Measurements from ENCODE around the gene FCER2.
A peak's percentile ranks its signal among the peaks of the same experiment; 100 is the strongest.
"Not testable (repeated sequence)": the region's sequence is repeated elsewhere in the genome, so short reads cannot be mapped to it uniquely, and the experiment has no call there.

The FCER2 gene, protein sequence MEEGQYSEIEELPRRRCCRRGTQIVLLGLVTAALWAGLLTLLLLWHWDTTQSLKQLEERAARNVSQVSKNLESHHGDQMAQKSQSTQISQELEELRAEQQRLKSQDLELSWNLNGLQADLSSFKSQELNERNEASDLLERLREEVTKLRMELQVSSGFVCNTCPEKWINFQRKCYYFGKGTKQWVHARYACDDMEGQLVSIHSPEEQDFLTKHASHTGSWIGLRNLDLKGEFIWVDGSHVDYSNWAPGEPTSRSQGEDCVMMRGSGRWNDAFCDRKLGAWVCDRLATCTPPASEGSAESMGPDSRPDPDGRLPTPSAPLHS

DNA sequence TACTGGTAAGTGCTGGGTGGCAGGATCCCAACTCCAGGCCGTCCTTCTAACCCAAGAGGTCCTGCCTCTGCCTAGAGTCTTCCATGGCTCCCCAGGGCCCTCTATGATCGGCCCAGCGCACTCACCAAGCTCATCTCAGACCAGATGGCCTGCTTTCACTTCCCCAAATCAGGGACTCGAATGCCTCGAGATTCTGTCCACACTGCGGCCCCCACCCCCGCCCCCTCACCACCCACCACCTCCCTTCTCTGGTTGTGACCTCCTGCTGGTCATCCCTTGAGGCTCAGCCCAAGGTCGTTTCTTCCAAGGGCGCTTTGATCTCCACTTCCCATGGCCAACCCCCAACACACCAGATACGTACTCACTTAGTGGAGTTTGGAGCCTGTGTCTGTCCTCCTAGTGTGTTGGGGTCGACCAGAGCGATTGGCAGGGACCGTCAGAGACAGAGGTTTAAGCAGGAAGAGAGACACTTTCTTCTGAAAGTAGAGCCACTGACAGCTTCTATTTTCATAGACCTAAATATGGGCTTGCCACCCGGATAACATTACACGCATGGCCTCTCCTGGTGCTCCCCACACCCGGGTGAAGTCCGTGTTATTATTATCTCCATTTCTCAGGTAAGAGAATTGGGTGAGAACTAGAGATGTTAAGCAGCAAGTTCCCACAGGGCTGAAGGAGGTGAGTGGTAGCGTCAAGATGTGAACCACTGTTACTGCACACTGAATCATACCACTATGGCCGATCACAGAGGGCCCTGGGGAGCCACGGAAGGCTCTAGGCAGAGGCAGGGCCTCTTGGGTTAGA, at the start of gene FCER2:
FCER2 (minus strand) TSS at position 478 of the 804 bp plus-strand sequence. CDS start 2,371 bp downstream, outside the sequence.
- DNase-seq = no peak

DNA sequence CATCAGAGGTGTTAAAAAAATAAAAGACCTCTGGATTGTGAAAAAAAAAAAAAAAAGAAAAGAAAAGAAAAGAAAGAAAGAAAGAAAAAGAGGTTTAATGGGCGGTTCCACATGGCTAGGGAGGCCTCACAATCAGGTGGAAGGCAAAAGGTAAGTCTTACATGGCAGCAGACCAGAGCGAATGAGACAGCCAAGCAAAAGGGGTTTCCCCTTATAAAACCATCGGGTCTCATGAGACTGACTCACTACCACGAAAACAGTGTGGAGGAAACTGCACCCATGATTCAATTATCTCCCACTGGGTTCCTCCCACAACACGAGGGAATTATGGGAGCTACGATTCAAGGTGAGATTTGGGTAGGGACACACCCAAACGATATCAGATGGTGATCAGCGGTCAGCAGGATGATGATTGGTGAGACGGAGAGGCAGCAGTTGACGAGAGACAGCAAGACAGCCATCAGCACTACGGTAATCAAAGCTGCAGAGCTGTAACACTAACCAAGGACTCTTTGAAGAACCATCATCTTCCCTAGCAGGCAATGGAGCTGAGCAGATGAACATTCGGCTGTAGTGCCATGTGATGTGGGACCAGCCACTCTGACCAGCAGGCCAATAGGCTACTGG, 49.3 kb upstream of the FCER2 start:
- DNase-seq = peak in 1 of 4 experiments; percentile 36

DNA sequence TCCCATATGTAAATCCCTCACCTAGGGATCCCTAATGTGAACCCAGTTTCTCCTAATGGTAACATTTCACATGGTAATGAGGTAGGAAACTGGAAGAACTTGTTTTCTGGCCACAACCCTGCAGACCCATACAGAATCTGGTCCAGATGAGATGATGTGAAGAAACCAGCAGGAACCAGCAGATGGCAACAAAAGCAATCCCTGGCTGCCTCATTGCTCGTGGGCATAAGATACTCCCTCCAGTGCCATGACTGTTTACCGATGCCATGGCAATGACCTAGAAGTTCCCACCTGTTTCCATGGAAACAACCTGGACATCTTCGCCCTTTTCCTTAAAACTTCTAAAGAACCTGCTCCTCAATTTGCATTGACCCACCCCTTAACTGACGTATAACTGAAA, 46.8 kb upstream of the FCER2 start:
- no peak for DNase-seq

DNA sequence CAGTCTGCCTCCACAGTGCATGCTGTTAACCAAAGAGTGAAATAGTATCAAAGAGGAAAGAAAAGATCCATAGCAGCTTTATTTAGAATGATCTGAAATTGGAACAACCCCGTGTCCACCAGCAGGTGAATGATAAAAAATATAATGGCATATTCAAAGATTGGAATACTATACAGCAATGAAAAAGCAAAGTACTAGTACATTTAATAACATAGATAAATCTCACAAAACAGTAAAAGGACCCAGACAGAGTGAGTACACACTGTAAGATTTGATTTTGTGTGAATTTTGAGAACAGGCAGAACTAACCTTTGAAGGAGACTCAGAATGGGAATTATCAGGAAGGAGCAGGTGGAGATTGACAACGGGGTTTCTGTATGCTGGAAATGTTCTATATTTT, 46.2 kb upstream of the FCER2 start:
- DNase-seq = no peak

DNA sequence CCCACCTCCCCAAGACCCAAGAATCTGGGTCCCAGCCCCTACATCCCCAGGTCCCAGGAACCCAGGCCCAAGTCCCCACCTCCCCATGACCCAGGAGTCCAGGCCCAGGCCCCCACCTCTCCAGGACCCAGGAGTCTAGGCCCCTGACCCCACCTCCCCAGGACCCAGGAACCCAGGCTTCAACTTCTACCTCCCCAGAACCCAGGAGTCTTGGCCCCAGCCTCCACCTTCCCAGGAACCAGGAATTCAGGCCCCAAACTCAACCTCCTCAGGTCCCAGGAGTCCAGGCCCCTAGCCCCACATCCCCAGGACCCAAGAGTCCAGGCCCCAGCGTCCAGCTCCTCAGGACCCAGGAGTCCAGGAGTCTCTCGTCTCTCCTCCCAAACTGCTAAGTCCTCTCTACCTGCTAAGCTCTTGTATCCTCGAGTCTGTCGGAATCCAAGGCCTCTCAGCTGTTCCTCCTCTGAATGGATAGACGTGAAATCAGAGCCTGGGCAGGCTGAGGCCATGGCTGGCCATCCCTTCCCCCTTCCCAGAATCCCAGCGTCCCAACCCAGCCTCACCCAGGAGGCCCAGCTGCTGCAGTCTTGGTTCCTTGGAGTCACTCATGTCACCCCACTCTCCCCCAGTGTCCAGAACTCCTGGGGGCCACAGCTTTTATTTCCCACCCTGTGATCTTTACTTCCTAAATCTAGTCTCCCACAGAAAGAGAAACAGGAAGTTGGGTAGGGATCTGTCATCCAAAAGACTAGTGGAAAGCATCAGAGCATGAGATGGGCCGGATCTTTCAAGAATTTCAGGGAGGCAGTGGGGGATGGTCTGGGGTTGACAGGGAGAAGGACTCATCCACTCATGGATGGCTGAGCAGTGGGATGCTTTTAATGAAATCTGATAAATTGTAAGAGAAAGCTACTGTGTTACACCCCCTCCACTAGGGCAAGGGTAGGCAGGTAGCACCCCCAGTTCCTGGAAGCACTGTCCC, 45.3 kb upstream of the FCER2 start, which contains the start of gene CD209:
CD209 (minus strand) TSS at position 632 of the 982 bp plus-strand sequence; CDS start at position 609, 23 bp downstream.
- DNase-seq = no peak

DNA sequence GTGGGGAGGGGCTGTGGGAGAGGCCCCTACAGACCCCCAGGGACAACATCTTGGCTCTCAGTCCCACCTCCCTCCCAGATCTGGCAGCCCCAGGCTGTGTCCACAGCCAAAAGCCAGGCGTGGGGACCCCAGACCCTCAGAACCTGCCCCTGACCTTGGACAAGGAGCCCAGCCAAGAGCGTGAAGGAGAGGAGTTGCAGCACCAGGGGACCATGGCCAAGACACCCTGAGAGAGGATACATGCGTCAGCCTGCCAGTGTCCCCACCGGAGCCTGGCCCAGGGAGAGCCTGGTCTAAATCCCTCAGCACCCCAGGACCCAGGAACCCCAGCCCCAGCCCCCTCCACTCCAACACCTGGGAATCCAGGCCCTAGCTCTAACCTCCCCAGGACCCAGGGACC, 44.4 kb upstream of the FCER2 start:
- not testable (repeated sequence) for DNase-seq

DNA sequence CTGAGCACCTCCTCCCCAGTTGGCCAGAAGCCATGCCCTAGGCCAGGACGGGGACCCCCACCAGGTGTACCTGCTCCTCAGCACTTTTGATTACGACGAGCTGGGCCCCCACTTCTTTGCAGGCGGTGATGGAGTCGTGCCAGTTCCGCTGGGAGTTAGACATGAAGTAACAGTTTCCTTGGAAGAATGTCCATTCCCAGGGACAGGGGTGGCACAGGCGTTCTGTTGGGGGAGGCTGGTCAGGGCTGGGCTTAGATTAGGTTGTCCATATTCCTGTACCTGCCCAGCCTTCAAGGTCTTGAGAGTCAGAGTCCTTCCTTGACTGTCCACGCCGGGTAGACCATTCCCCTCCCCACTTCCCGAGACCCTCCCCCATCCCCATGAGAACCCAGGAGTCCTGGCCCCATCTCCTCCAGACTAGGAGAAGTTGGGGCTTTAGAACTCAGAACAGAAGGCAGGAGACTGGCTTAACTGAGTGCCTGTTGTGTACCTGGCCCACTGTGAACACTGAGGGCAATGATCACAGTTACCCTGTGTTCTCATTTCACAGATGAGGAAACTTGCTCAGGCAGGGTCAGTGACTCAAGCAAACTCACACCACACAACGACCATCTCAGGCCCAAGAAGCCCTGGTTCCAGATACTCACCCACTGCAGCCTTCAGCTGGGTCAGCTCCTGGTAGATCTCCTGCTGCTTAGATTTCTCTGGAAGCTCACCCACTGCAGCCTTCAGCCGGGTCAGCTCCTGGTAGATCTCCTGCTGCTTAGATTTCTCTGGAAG, 43.1 kb upstream of the FCER2 start:
- DNase-seq = no peak

DNA sequence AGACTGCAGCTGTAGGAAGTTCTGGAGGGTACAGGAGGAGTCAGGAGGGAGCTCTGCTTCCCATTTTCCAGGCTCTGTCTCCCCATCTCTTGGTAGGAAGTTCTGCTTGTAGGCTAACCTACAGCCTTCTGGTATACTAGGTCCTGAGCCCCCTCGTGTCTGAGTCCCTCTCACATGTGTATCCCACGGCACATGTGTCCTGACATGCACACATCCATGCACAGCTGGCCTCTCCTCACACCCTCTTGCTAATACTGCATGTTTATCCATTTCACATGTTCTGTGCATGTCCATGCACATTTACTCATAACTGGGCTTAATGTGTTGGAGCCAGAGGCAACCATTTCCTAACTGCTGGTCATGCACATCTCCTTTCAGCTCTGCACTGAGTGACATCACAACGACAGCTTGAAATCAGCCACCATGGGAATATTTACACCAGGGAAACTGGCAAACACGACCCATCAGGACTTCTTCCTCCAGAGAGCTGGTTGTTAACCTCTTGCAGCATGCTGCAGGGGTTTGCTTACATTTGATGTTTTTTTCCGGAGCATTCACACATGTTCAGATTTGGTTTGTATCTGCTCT, 42.4 kb upstream of the FCER2 start:
- no peak for DNase-seq

DNA sequence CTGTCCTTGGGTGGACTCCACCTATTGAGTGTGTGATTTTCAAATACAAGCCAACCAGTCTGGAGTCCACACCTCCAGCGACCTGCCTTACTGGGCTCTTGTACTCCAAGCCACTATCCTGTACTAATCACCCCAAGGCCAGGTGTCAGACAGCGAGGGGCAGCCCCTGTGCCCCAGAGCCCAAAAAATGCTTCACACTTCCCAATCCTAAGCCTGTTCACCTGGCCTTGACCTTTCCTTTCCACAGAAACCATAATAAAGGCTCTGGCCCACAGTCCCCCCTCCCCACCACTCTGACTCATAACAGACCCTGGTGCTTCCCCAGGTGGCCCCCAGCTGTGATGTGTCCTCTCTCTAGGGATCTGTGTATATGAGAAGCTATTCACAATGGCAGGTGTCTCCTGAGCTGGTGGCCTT, 41.5 kb upstream of the FCER2 start:
- no peak for DNase-seq

DNA sequence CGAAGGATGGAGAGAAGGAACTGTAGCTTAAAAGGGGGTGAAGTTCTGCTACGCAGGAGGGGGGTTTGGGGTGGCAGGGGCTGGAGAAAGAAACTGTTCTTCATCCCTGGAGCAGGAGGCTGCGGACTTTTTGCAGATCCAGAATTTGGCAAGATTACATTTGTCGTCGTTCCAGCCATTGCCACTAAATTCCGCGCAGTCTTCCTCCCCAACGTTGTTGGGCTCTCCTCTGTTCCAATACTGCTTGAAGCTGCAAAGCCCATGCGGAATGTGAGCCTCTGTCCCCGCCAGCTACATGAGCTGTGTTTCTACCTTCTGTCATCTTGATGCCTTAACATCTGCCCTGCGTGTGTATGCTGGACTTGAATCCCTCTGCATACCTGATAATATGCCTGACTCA, 41.1 kb upstream of the FCER2 start:
- no peak for DNase-seq

DNA sequence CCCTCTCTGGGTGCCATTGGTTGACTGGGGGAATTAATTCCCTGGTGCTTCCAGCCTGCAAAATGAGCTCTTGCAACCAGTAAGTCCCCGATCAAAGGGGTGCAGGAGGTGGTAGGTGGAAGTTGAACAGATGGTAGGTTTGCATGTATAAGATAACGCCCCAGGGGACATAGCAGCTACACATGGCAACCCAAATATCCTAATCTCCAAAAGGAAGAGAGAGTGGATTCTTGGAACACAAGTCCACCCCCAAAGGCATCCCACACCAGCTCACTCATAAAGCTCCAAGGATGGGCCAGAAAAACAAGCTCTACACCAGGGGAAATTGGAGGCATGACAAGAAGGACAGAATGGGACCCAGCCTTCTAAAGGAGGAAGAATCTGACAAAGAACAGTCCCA, 40.6 kb upstream of the FCER2 start:
- no peak for DNase-seq

DNA sequence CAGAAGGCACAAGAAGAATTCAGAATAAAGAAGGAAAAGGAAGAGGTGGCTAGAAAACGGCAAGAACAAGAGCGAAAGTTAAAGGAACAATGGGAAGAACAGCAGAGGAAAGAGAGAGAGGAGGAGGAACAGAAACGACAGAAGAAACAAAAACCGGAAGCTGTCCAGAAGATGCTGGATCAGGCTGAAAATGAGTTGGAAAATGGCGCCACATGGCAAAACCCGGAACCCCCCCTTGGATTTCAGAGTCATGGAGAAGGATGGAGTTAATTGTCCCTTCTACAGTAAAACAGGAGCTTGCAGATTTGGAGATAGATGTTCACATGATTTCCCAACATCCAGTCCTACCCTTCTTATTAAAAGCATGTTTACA, 38.7 kb upstream of the FCER2 start:
- DNase-seq = no peak

DNA sequence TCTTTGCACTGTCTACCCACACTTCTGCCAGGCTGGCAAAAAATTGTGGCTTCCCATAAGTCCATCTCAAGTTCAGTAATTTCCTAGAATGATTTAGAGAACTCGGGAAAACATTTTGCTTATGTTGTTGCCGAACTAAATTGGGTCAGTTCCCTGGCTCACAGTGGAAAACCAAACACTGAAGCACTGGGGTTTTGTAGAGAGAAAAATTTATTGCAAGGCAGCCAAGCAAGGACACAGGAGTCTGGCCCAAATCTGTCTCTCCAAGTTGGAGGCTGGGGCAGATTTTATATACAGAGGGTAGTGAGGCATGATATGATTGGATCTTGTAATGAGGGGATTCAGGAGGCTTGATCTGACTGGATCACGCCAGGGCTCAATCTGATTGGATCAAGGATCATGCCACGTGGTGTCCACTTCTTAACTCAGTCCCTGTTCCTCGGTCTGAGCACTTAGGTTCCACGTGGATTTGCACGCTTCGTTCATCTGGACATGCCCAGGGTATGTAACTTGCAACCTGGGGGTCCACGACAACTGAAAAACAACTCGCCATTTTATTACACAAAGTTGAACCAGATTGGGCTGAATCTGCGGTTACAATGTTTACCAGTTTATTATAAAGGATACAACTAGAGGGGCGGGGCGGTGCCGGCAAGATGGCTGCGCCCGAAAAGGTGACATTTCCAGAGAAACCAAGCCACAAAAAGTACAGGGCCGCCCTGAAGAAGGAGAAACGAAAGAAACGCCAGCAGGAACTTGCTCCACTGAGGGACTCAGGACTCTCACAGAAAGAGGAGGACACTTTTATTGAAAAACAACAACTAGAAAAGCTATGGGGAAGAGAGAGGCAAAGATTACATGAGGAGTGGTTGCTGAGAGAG, 38.1 kb upstream of the FCER2 start:
- no peak for DNase-seq

DNA sequence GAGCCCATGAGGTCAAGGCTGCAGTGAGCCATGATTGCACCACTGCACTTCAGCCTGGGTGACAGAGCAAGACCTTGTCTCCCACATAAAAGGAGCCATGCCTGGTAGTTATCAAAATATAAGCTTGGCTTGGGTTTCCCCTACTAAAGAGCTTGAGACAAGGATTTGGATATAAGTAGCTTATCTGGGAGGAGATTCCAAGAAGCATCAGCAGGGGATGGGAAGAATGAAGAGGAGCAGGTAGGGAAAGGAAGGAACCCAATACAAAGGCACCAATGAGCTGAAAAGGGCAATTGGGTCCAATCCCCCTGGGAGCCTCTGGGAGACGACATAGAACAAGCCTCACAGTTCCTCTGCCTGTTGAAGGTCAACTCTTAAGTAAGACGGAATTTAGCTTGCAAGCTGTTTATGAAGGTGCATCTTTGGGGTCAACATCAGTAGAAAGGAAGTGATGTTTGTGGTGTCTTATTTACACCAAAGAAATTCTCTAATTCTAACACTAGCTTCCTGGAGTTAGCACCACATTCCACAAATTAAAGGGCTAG, 37.4 kb upstream of the FCER2 start:
- DNase-seq = no peak

DNA sequence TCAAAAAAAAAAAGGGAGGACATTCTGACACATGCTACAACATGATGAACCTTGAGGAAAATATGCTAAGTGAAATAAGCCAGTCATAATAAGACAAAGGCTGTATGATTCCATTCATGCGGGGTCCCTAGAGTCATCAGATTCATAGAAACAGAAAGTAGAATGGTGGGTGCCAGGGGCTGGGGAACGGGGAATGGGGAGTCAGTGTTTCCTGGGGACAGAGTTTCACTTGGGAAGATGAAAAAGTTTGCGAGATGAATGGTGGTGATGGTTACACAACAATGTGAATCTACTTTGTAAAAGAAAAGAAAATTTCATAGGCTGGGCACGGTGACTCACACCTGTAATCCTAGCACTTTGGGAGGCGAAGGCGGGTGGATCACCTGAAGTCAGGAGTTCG, 36.1 kb upstream of the FCER2 start:
- no peak for DNase-seq

DNA sequence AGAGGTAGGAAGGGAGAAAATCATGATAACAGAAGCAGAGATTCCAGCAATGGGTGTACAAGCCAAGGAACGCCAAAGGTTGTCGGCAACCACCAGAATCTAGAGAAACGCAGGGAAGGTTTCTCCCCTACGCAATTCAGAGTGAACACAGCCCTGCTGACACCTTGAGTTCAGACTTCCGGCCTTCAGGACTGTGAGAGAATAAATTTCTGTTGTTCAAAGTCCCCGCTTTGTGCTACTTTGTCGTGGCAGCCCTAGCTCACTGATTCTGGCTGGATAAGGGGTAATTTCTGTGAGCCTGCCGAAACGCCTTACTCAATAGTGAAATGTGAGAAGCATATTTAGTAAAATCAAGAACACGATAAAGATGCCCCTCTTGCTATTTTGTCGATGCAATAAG, 35.3 kb upstream of the FCER2 start:
- no peak for DNase-seq

DNA sequence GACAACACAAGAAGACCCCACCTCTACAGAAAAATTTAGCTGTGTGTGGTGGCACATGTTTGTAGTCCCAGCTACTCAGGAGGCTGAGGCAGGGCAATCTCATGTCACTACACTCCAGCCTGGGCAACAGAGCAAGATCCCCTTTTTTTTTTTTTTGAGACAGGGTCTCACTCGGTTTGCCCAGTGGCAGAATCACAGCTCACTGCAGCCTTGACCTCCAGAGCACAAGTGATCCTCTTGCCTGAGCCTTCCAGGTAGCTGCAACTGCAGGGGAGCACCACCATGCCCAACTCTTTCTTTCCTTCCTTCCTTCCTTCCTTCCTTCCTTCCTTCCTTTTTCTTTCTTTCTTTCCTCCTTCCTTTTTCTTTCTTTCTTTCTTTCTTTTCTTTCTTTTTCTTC, 34.2 kb upstream of the FCER2 start:
- DNase-seq = no peak

DNA sequence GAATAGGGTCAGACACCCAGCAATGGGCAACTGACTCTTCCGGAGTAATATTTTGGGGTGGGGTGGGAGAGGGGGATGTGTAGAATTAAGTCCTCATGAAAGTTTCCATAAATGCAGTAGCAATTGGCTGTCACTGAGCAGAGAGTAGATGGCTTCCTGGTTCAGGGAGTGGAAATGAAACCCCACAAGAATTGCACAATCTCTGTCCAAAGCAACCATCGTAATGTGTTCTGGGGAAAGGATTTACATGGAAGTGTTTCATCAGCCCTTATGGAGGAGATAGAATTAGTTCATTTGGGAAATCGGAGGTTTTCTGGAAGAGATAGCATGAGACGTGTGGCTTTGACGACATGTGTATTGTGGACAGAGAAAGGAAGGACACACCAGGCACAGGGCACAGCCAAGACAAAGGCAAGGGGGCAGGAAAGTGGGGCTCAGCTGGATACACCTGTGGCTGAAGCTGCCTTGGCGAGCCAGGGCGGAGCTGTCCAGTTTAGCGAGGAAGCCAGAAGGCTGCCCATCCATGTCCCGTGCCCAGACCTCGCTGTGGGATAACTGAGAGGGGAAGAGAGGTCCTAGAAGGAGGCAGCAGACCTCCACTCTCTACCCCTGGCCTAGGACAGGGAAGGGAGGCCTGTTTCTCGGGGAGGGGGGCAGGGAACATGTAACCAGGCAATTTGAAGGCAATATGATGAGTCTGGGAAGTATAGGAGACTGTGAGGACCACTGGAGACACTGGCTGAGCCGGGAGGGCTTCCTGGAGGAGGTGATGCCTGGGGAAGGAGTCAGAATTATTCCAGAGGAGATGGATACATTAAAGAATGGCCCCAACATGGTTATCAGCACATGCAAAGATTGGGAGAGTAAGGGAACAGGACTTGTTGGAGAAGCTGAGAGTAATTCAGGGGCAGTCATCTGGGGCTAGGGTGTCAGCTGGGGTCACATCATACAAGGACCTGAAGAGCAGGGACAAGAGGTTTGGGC, 32.6 kb upstream of the FCER2 start:
- DNase-seq = no peak

DNA sequence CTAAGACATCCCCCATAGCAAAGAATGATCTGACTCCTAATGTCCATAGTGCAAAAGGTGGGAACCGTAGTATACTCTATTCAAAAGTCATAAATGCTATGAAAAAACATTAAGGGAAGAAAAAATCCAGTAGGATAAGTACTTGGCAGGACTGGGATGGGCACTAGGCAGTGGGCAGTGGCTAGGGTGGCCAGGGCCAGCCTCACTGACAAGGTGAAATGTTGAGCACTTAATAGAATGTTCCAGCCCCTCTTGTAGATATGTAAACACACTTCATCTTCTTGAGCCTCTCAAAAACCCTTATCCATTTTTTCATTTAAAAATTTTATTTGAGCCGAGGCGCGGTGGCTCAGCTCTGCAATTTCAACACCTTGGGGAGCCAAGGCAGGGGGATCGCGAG, 31.4 kb upstream of the FCER2 start:
- no peak for DNase-seq

Measured in activated CD4-positive, CD25-positive, alpha-beta regulatory T cell (primary cell).